Testis (tissue), 3 donors: ENCODE results near the gene HIGD1C. TPM values are rescaled to one million over a fixed set of nuclear protein-coding genes. Genes with fewer than 3 reads are reported as not detected.

Experiments used
- DNase-seq: peaks from one replicate; pipeline ENCODE4 v3.0.0-alpha.2; 2019
- H3K27ac ChIP-seq, 2 donors: fragments of 200-600 bp; sonication (generic); one replicate each; pipeline ENCODE4 v1.5.1; 2019
- H3K27me3 ChIP-seq: fragments of 200-600 bp; sonication (generic); one replicate; pipeline ENCODE4 v1.5.1; 2019
- H3K36me3 ChIP-seq: fragments of 200-600 bp; sonication (generic); one replicate; pipeline ENCODE4 v1.5.1; 2017; ENCODE audit warnings: low read depth; ENCODE audit errors: missing control alignments
- H3K4me1 ChIP-seq: fragments of 200-600 bp; sonication (generic); one replicate; pipeline ENCODE4 v1.5.1; 2019
- H3K4me3 ChIP-seq, 2 donors: fragments of 200-600 bp; sonication (generic); one replicate each; pipeline ENCODE4 v1.5.1; 2017 to 2019
- H3K9me3 ChIP-seq: fragments of 200-600 bp; sonication (generic); one replicate; pipeline ENCODE4 v1.5.1; 2017
- POLR2A ChIP-seq: fragments of 450-650 bp; IDR thresholded peaks from one replicate; pipeline ENCODE4 v1.6.1; 2017; ENCODE audit warnings: antibody characterized with exemption, mild to moderate bottlenecking, moderate library complexity
- WGBS, 2 donors: methylation state at CpG; one replicate each; pipeline ENCODE4 v1.1.5; 2018; 5-methylcytosine and 5-hydroxymethylcytosine counted together
- intact Hi-C: fragments of 100-400 bp; cut with DNase I; formaldehyde crosslinking; loops from one replicate; pipeline ENCODE4 v1.15.1; 2023; ENCODE audit warnings: low total_unique reads
- polyA plus RNA-seq: library from polyadenylated mRNA; stranded (reverse); fragments of 350-450 nt; fragmentation: Illumina TruSeq; extraction: RNeasy Lipid Tissue Mini Kit (QIAGEN cat#74804); gene quantifications from one replicate; pipeline ENCODE4 v1.2.3, GENCODE V29; 2014; ENCODE audit warnings: low read depth, low replicate concordance; ENCODE audit not compliant: insufficient read depth
- small RNA-seq, 2 donors: library from RNA; depleted of rRNA; stranded (forward); fragments of <200 nt; gene quantifications; one replicate each; pipeline ENCODE3, GENCODE V24; 2016
- total RNA-seq, 2 donors: library from RNA; depleted of rRNA; stranded (reverse); fragments of >200 nt; gene quantifications; one replicate each; pipeline ENCODE4 v1.2.3, GENCODE V29; 2016
- TF ChIP-seq, protein P1 (sequence below), 3 experiments: fragments of 450-650 bp in 2 of 3; fragments of 200-600 bp in 1 of 3; sonication (generic) in 1 of 3; IDR thresholded peaks; one replicate each; pipeline ENCODE4 v1.5.1; 2016 to 2019; ENCODE audit warnings: antibody characterized with exemption in 3 of 3, mild to moderate bottlenecking in 2 of 3, moderate library complexity in 1 of 3

The HIGD1C gene
- total and polyA plus RNA-seq, 3 donors from 2014 or later: 3.4 TPM; not detected in 2

DNA sequence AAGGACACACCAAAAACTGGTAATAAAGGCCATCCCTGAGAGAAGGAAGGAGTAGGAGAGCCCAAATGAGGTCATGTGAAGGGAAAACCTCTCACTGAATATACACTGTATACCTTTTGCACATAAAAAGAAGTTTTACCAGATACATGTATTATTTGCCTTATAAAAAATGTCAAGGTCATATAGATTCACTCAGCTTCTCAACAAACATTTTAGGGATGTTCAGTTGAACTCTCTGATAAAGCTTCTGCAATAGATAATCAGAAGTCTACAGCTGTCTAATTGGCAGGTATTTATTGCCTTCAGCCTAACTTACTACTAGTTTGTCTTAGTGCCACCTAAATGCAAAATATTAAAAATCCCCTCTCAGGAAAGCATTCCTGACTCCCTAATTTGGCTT is 65.1 kb downstream of the HIGD1C start:
- H3K27ac ChIP-seq: no peak overlapping the region
- no peak overlapping the region for H3K4me3 ChIP-seq
- H3K9me3 ChIP-seq: no peaks in the 10 kb centered on the region
- H3K36me3 ChIP-seq: no peaks in the 10 kb centered on the region
- intact Hi-C loops: no loop called here
- TF ChIP-seq, protein P1, sequence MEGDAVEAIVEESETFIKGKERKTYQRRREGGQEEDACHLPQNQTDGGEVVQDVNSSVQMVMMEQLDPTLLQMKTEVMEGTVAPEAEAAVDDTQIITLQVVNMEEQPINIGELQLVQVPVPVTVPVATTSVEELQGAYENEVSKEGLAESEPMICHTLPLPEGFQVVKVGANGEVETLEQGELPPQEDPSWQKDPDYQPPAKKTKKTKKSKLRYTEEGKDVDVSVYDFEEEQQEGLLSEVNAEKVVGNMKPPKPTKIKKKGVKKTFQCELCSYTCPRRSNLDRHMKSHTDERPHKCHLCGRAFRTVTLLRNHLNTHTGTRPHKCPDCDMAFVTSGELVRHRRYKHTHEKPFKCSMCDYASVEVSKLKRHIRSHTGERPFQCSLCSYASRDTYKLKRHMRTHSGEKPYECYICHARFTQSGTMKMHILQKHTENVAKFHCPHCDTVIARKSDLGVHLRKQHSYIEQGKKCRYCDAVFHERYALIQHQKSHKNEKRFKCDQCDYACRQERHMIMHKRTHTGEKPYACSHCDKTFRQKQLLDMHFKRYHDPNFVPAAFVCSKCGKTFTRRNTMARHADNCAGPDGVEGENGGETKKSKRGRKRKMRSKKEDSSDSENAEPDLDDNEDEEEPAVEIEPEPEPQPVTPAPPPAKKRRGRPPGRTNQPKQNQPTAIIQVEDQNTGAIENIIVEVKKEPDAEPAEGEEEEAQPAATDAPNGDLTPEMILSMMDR (IDR thresholded peaks at IDR 0.05): no peak
- no peak for TF ChIP-seq POLR2A
- peaks cover 9% of the 10 kb centered on the region for H3K4me1 ChIP-seq
- DNase-seq: no peak
- H3K27me3 ChIP-seq: no peaks in the 10 kb centered on the region

DNA sequence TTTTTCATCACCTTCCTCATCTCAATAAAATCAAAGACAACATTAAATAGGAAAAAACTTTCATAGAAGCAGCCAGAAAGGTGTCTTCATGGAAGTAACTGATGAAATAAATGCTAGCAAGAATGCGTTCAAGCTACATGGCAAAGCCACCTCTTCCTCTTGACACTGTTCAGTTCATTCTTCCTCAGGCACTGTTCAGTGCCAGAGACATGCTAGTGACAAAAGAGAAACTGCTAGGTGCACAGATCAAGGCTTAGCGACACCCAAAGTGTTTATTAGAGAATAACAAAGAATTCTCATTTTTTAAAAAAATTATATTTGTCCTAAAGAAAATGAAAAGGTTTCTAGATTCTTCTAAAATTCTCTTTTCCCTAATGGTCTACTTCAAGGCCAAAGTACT is 66.6 kb downstream of the HIGD1C start:
- 88 to 97% methylated on average over 2 of the region's 2 CpGs for WGBS, 2 donors
- Histone ChIP-seq H3K36me3 (no peaks in the 10 kb centered on the region), H3K27me3 (no peaks in the 10 kb centered on the region), H3K27ac (no peak overlapping the region), H3K4me1 (peaks cover 8% of the 10 kb centered on the region), H3K9me3 (no peaks in the 10 kb centered on the region), H3K4me3 (no peak overlapping the region)
- DNase-seq: no peak
- no peak for TF ChIP-seq POLR2A
- TF ChIP-seq, protein P1 (IDR thresholded peaks at IDR 0.05): no peak
- intact Hi-C loops: no loop called here

DNA sequence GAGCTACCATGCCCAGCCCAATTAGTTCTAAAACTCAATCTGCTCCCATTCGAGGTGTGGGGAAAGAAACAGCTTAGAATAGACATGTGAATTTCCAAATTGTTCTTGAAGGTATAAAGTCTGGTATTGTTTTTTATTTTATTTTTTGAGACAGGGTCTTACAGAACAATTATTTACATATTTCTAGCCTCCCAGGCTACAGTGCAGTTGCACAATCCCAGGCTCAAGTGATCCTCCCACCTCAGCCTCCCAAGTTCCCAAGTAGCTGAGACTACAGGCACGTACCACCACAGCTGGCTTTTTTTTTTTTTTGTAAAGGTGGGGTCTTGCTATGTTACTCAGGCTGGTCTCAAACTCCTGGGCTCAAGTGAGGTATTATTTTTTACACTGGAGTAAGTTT is 67.6 kb downstream of the HIGD1C start:
- DNase-seq: no peak
- H3K4me3 ChIP-seq: no peak overlapping the region
- no peaks in the 10 kb centered on the region for H3K9me3 ChIP-seq
- TF ChIP-seq POLR2A: no peak
- TF ChIP-seq, protein P1 (IDR thresholded peaks at IDR 0.05): no peak
- no peaks in the 10 kb centered on the region for H3K27me3 ChIP-seq
- no peaks in the 10 kb centered on the region for H3K36me3 ChIP-seq
- H3K4me1 ChIP-seq: peaks cover 14% of the 10 kb centered on the region
- 81 to 84% methylated on average over 2 of the region's 2 CpGs for WGBS, 2 donors
- no peak overlapping the region for H3K27ac ChIP-seq
- intact Hi-C loops: no loop called here

Small RNA genes lying within 50 kb of the gene (small RNA-seq; reads per million reads assigned to genes)
- gene AC008121.1 (0 reads per million in 2 donors), gene RF00019 (0 reads per million in 2 donors), gene RNU6-87P (0 reads per million in 2 donors)

Other genes starting within 250 kb of the HIGD1C start
- gene ATF1, start 188.4 kb upstream of the HIGD1C start, total RNA-seq: 10 to 100 TPM; 17.1 to 17.7 TPM
- gene ATF1, start 188.4 kb upstream of the HIGD1C start, polyA plus RNA-seq: 18.2 TPM
- gene TMPRSS12, start 109.6 kb upstream of the HIGD1C start, total RNA-seq: 1 to 10 TPM; 6.8 to 8.9 TPM
- gene TMPRSS12, start 109.6 kb upstream of the HIGD1C start, polyA plus RNA-seq: 65.6 TPM
- 10 to 100 TPM; 63.4 to 66.5 TPM for gene SLC11A2, start 73.8 kb downstream of the HIGD1C start, total RNA-seq
- gene SLC11A2, start 73.8 kb downstream of the HIGD1C start, polyA plus RNA-seq: 42.9 TPM
- gene LETMD1, start 95.8 kb downstream of the HIGD1C start, total RNA-seq: 10 to 100 TPM; 72.7 to 75.3 TPM
- gene LETMD1, start 95.8 kb downstream of the HIGD1C start, polyA plus RNA-seq: 61.2 TPM
- gene CSRNP2, start 131.1 kb downstream of the HIGD1C start, total RNA-seq: 10 to 100 TPM; 67.6 to 85.3 TPM
- gene CSRNP2, start 131.1 kb downstream of the HIGD1C start, polyA plus RNA-seq: 74.8 TPM
- 10 to 100 TPM; 13.8 to 16.2 TPM for gene TFCP2, start 220.6 kb downstream of the HIGD1C start, total RNA-seq
- 17.2 TPM for gene TFCP2, start 220.6 kb downstream of the HIGD1C start, polyA plus RNA-seq